ENCODE data around the gene FMN1. TPM values are rescaled to one million over a fixed set of nuclear protein-coding genes. Genes with fewer than 3 reads are reported as not detected.

The FMN1 gene
- total RNA-seq, 4 donors from 2014 or later, result 12.6 to 52.2 (median 20.1) TPM

DNA sequence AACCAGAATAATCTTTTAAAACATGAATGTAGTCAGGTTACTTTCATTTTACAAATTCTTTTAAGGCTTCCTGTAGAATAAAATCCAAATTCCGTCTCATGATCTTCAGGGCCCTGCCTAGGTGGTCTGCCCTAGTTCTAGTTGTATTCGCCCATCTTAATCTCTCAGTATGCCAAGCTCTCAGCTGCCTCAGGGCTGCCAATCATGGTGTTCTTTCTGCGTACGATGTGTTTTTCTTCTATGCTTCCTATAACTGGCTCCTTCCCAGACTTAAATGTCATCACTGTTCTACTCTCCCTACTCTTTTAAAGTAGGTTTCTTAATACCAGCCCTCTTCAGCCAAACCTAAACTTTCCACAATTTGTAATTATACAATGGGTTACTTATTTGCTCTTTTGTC lies 369.3 kb downstream of the FMN1 start:
- intact Hi-C loops (cut with DNase I; ENCODE audit: low total_unique reads), result no loop called here
- WGBS, 2 donors, result 61 to 71% methylated on average over 4 of the region's 4 CpGs
- no peak overlapping the region for H3K4me3 ChIP-seq (ENCODE audit: low read depth, poor library complexity, severe bottlenecking)
- no peak for DNase-seq (ENCODE audit: low spot score in 2 of 2)
- TF ChIP-seq CTCF (IDR thresholded peaks at IDR 0.05), result no peak
- no peak for TF ChIP-seq POLR2A (IDR thresholded peaks at IDR 0.05)

DNA sequence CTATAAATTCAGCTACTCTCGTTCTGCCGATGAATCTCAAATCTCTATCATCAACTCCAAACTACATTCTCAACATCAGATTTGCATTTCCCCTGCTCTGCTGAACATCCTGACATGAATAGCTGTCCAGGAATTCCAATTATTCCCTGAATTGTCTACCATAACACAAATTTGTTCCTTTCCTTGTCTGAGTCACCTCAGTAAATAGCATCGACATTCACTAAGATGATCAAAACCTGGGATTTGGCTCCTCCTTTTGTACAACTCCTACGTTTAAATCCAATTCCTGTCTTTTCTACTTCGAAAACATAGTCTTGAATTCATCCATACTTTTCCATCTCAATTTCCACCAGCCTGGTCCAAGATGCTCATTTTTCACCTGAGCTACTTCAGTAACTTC lies 369.7 kb downstream of the FMN1 start:
- DNase-seq (ENCODE audit: low spot score in 2 of 2), result no peak
- no peak for TF ChIP-seq CTCF (IDR thresholded peaks at IDR 0.05)
- TF ChIP-seq POLR2A (IDR thresholded peaks at IDR 0.05), result no peak
- intact Hi-C loops (cut with DNase I; ENCODE audit: low total_unique reads), result no loop called here
- H3K4me3 ChIP-seq (ENCODE audit: low read depth, poor library complexity, severe bottlenecking), result no peak overlapping the region
- WGBS, 2 donors, result 56 to 58% methylated on average over 5 of the region's 5 CpGs

DNA sequence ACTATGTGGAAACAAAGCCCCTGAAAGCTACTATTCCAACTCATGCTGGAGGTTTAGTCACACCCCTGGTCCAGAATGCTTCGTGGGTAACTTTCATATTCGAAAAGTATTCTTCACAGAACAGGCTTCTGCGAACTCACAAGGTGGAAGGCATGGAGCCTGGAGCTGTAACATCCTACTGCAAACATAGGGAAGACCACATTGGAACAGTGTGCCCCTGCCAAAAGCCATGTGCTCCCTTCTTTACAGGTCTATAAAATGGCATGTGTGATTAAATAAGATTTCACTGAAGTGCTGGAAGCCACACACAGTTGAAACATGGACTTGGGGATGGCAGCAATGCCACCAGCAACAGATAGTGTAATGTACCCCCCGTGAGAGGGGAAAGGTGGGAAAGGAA lies 370.8 kb downstream of the FMN1 start:
- TF ChIP-seq CTCF (IDR thresholded peaks at IDR 0.05) (no peak), POLR2A (IDR thresholded peaks at IDR 0.05) (no peak)
- no peak for DNase-seq (ENCODE audit: low spot score in 2 of 2)
- no peak overlapping the region for H3K4me3 ChIP-seq (ENCODE audit: low read depth, poor library complexity, severe bottlenecking)
- WGBS, 2 donors, result 90 to 93% methylated on average over 4 of the region's 4 CpGs
- intact Hi-C loops (cut with DNase I; ENCODE audit: low total_unique reads), result no loop called here

DNA sequence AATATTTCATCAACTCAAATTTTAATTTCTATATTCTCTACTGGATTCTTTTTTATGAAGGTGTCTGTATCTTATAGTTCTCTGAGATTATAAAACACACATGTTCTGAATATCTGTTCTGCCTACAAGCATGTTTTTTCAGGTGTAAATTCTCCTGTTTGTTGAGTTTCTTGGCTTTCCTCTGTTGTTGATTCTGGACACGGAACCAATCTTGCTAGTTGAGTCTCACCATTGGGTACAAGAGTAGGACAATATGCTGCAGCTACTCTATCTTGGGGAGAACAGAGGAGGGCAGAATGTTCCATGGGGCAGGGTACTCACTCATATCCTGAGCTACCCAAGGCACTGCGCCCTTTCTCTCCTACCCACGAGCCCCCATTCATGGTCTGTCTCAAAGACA lies 371.8 kb downstream of the FMN1 start:
- TF ChIP-seq POLR2A (IDR thresholded peaks at IDR 0.05) (no peak), CTCF (IDR thresholded peaks at IDR 0.05) (no peak)
- H3K4me3 ChIP-seq (ENCODE audit: low read depth, poor library complexity, severe bottlenecking), result no peak overlapping the region
- no peak for DNase-seq (ENCODE audit: low spot score in 2 of 2)
- WGBS, 2 donors, result 91 to 94% methylated on average over 3 of the region's 3 CpGs
- intact Hi-C loops (cut with DNase I; ENCODE audit: low total_unique reads), result no loop called here

GRCh38 chr15:32819448-32819847 lies 375.1 kb downstream of the FMN1 start:
- WGBS, 2 donors, result 43 to 51% methylated on average over 3 of the region's 3 CpGs
- no peak for DNase-seq (ENCODE audit: low spot score in 2 of 2)
- intact Hi-C loops (cut with DNase I; ENCODE audit: low total_unique reads), result no loop called here
- H3K4me3 ChIP-seq (ENCODE audit: low read depth, poor library complexity, severe bottlenecking), result no peak overlapping the region
- TF ChIP-seq CTCF (IDR thresholded peaks at IDR 0.05), result no peak

GRCh38 chr15:32818758-32819447 lies 375.6 kb downstream of the FMN1 start:
- H3K4me3 ChIP-seq (ENCODE audit: low read depth, poor library complexity, severe bottlenecking), result no peak overlapping the region
- intact Hi-C loops (cut with DNase I; ENCODE audit: low total_unique reads), result no loop called here
- no peak for DNase-seq (ENCODE audit: low spot score in 2 of 2)
- WGBS, 2 donors, result 18 to 21% methylated on average over 11 of the region's 11 CpGs
- TF ChIP-seq POLR2A (IDR thresholded peaks at IDR 0.05) (no peak), CTCF (IDR thresholded peaks at IDR 0.05) (no peak)
